HG03175 (cell line): ENCODE data around the gene MESD.

Experiments used
- ATAC-seq: cut with Tn5 transposase; IDR thresholded peaks from one replicate; pipeline ENCODE4 v1.9.1; 2021; ENCODE audit warnings: mild to moderate bottlenecking, moderate library complexity; ENCODE audit not compliant: unreplicated experiment

MESD gene

DNA sequence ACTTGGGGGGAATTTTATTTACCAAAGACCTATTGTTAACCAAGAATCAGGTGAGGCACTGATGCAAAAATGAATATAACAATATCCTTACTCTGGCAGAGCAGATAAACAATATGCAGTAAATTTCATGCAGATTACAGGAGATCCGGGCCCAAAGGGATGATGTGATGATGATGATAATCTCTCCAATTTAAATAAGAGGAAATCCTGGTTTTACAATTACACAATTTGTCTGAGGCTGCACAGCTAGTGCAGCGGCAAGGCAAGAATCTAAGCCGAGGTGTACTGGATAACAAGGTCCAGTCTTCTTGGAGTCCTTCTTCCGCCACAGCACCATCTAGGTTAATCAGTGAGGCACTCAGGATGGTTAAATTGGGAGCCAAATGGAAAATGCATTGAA, 2.4 kb upstream of the MESD start:
- no peak for ATAC-seq

DNA sequence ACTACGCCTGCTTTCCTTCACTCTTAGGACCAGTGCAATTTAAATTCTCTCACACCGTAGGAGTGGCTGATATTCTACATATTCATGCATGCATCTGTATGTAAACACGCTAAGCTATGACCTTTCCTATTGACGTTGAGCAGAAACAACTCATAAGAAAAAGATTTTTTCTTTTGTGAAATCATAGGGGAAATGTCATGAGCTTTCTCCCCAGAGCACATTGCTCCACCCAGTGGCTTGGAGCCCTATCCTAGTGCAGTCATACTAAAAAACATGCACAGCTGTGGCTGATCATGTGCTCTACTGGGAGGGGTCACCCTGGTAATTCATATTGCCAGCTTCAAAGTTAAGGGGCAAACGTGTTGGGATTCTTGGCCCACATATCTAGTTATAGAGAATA, 1.8 kb upstream of the MESD start:
- ATAC-seq: no peak

DNA sequence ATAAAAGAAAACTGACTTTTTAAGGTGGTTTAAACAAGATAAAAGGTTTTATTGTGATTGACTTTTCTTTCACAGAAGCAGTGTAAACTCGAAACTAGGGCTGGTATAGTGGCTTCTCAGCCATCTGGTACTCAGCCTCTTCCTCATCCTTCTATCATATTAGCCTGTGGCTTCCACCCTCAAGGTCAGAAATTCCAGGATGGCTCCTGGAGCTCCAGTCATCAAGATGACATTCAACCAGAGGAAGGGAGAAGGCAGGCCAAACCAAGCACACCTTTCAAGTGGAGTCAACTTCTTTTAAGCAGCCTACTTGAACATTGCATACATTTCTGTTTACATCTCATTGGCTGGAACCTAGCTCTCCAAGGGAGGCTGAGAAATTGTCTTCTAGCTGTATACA, 1.3 kb upstream of the MESD start:
- no peak for ATAC-seq

DNA sequence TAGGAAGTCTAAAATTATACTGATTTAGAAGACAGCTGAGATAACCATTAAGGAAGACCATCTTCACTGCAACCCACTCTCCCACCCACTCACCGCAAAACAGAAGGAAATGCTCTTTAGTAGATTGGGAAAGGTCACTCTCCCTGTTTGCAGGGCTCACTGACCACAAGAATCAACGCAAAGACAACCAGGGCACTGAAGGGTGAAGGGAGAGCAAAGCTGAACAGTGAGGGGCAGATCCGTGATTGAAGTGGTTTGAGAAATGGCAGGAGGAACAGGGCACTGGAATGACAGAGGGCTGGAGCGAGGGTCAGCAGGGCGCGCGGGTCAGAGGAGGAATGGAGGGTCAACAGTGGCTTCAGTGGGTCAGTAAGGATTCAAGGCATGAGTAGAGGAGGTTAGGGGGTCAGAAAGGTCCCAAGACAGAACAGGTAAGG, 520 bp downstream of the MESD start:
- no peak for ATAC-seq

DNA sequence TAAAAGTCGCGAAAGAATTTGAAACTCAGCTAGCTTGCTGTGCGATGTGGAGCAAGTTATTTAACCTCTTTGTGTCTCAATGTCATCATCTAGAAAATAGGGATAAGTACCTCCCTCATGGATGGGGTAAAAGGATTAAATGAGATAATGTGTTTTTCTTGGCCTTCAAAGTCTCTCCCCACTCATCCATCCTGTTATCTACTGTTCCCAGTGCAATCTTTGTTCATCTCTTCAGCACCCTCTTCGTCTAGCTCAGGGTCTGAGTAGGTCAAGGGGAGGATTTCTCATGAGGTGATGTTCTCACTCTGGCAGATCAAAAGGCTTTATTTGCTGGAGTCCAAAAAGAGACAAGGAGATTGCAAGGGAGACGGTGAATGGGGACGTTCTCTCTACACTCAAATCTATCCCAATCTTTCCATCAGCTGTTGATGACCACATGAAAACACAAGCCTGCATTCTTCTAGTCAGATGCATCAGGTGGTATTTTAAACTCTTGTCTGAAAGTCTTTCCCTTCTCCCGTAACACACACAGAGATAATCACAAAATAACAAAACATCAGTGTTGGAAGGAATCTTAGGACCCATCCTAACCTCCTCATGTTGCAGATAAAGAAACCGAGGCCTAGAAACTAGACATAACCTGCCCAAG, 1.3 kb downstream of the MESD start:
- no peak for ATAC-seq

DNA sequence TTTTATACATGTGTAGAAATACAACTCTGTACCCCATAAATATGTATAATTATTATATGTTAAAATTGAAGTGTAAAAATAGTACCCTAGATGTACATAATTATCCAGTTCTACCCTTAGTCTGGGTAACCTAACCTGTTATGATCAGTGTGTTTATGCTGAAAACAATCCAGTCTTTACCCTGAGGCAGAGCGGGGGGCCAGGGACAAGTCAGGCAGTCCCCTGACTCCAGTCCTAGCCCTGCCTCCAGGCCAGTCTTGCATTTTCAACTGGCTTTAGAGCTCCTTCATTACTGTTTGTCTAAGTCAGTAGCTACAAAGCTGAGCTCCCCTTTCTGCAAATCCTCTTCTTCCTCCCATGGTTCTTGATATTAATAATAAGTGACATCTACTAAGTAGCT, 3.1 kb downstream of the MESD start:
- no peak for ATAC-seq

DNA sequence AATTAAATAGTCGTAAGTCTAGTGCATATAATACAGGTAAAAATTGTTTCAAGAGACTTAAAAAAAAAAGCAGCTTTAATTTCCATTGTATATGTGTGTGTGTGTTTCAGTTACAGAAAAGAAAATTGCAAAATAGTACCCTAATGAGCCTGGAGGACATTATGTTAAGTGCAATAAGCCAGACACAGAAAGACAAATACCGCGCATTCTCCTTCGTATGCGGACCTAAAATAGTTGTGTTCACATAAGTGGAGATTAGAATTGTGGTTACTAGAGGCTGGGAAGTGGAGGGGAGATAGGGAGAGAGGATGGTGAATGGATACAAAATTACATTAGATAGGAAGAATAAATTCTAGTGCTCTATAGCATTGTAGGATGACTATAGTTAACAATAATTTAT, 3.6 kb downstream of the MESD start:
- ATAC-seq: no peak

DNA sequence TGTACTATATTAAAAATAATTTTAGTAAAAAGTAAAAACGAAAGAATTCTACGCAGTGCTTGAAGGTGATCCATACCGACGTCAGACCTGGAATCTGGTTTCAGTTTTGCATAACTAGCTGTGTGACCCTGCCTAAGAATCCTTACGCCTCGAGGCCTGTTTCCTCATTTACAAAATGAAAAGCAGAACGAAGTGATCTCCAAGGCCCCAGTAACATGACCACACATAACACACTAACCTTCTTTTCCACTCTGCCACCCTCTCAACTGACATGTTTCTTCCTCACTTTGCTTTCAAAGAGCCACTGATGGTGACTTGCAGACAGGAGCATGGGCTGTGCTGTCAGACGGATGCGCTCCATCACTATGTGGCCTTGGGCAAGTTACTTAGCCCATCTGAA, 4.8 kb downstream of the MESD start:
- ATAC-seq: no peak

DNA sequence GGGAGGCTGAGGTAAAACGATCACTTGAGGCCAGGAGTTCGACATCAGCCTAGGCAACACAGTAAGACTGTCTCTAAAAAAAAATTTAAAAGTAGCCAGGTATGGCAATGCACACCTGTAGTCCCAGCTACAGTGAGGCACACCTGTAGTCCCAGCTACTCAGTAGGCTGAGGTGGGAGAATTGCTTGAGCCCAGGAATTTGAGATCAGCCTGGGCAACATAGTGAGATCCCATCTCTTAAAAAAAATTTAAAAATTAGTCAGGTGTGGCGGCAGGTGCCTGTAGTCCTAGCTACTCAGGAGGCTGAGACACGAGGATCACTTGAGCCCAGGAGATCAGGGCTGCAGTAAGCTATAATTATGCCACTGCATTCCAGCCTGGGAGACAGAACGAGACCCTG, 6.8 kb downstream of the MESD start:
- no peak for ATAC-seq

DNA sequence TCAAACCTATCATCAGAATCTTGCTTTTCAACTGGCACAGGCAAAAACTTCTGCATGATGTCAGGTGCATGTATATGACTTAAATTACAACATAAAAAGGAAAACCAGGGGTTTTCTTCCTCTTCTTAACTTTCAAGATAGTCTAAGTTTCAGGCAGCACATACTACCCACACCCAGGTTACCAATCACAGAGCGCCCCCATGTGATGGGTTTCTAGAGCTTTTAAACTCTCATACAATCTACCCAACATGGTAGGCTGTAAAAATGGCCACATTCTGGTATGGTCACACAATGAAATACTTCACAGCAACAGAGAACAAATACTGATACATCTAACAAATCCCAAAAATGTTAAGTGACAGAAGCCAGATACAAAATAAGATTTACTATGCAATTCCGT, 7.4 kb downstream of the MESD start:
- no peak for ATAC-seq

DNA sequence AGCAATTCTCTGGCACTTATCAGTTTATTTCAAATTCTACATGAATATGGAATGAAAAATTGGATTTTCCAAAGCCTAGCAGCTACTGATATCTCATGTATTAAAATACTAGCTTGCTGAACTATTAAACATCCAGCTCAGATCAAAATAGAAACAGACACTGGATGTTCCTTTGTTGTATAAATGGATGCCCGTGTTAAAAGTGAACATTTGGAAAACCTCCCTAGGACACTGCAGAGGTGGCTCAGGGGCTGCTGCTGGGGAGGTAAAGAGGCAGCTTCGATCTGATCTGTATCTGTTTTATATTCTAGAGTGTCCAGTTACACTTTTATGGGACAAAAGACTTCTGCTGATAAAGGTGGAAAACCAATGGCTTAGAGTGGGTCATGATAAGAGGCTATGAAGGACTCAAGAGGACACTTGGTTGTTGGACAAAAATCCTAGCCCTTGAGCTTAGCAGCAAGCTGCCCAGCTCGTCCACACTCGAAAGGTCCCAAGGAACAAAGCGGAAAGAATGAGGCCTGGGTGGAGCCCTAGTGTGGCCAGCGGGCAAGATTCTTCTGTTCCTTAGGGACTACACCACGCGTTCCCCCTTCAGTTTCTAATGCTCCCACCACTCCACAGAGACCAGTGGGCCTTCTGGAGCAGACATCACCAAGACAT, 9.9 kb downstream of the MESD start:
- no peak for ATAC-seq

DNA sequence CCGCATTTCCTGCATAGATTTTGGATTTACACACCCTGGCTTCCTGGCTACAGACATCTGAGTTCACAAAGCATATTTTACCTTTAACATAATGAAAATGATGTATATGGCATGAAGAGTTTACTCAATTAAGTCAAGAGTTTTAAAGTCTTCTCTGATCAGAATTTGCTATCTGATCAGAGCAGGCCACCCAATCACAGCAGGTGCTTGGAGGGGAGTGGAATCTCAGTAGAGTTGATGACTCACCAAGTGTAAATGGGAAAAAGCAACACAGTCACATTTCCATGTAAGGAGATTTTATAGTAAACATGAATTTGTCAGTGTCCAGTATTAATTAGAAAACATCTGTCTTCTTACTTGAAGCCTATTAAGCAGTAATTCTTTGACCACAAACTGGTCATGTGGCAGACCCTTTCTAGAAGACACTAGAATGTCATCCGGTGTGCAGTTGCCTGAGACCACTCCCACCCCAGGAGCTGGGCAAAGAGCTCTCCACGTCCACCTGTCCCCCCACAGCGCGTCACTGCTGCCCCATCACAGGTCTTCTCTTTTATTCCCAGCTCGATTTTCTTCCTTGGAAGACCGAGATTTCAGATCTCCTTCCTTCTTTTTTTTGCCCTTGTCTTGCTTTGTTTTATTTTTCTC, 10.8 kb downstream of the MESD start:
- no peak for ATAC-seq

DNA sequence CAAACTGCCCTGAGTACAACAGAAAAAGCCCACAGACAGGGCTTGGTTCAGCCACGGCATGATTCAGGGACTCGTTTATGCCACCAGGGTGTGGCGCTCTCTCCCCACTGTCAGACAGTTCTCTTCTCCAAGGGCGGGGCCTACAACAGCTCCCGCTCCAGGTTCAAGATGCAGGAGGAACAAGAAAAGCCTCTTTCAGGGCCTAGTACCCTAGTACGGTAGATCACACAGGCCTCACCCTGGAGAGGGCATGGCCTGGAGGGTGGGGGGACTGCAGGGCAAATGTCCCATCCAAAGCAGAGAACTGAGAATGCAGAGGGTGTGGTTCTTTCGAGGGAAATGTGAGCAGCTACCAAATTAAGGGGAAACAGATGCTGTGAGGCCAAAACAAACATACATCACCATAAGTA, 12.0 kb downstream of the MESD start:
- ATAC-seq: peak; percentile 57

DNA sequence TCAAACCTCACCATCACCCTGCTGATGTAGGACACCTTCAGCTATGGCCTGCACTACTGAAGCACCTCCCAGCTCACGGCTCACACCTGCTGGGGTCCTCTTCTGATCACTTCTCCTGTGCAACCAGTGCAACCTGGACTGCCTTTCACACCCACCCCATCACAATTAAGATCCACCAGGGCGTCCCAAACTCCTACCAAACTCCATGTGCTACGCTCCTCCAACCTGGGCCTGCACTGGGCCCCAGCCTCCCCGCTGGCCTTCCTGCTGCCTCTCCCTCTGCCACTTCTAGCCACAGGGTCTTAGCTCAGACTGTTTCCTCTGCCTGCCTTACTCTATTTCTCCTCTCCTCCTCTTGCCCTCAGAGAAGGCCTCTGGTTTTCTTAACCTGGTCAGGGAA, 12.8 kb downstream of the MESD start:
- ATAC-seq: no peak

DNA sequence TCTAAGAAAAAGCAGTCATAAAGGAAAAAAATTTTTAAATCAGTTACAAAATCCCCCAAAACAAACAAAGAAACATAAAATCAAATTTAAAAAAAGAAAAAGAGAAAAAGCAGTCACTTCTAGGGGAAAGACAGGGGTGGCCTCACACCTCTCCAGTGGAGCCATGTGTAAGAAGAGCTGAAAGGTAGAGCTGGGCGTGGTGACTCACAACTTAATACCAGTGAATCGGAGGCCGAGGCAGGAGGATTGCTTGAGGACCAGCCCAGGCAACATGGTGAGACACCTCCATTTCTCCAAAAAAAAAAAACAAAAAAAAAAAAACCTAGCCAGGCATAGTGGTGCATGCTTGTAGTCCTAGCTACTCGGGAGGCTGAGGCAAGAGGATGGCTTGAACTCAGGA, 14.7 kb downstream of the MESD start:
- ATAC-seq: no peak

DNA sequence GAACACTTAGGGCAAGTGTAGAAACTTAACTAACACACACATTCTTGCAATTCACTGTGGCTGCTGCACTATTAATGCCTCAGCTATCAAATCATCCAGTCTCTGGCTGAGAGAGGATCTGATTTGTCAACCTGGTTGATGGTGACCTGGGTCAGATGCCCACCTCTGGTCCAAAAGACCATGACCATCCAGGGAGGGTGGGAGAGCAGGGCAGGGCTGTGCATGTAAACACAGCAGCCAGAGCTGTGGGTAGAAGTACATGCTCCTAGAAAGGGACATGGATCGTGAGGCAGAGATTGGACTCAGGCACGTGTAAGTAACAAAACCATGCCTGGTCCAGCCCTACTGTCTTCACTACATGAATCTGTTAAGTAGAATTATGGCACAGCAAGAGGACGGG, 17.3 kb downstream of the MESD start:
- no peak for ATAC-seq

DNA sequence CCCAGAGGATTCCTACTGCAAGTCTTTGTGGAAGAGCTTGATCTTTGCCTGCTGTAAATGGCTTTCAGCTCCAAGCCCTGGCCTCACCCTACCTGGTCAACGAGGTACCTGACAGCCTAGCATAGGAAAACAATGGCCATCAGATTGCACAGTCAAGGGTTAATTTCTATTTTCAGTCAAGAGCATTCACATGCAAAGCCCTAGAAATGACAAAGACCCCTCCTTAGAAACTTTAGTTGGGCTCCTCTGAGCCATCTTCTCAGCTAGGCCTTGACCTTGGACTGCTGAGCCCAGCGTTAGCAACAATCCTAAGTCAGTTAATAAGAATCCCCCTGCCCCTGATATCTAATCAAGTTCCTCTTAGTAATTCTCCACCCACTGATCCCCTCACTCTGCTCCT, 18.5 kb downstream of the MESD start:
- ATAC-seq: no peak

DNA sequence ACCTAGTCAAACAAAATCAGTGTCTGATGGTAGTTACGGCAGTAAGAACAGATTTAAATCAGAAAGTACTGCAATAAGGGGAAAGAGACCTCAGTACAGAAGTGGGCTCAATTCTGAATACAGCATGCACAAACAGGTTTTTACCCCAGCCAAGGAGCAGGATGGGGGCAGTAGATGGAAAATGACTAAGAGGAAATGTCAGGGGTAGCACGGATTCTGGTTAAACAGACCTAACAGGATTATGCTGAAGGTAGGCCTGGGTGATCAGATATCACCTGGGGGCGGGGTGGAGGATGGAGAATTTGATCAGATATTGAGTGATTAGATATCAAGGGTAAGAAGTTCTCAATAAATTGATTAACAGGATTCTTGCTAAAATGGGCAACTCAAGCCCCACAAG, 19.0 kb downstream of the MESD start:
- ATAC-seq: no peak

DNA sequence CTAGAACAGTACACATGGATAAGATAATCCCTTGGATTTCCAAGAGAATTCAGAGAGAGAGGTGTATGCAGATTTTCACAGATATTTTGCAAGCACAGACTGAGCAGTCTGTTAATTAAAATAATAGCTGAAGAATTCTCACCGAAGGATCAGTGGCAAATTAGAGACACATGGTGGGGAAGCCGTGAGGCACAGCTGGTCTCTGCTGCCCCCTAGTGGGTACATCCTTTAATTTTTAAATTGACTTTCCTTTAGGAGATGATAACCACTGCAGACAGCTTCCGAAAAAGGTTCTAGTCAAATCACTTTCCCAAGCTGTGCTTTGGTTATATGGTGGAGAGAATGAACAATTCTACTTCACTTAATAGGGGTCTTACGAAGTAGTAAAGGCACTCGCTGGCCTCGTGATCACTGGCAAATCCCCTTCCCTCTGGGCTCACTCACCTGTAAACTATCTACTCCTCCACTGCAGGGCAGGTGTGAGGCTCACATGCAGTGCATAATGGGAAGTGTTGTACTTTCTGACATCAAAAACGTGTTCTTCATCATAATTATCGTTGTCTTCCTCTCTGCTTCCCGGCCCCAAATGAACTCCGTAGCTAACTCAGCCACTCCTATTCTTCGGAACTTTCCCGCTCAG, 19.5 kb downstream of the MESD start:
- ATAC-seq: peak; percentile 67

DNA sequence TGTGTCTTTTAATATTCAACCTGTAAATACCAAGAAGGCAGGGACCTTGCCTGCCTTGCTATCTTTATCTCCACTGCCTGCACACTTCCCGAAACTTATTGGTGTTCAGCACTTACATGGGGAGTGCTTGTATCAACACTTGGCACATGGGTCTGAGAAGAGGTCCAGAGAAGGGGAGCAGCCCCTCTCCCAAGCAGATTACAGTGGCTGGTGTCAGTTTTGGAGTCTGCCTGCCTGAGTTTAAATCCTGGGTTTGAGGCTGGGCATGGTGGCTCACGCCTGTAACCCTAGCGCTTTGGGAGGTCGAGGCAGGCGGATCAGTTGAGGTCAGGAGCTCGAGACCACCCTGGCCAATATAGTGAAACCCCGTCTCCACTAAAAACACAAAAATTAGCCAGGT, 20.3 kb downstream of the MESD start:
- ATAC-seq: no peak

DNA sequence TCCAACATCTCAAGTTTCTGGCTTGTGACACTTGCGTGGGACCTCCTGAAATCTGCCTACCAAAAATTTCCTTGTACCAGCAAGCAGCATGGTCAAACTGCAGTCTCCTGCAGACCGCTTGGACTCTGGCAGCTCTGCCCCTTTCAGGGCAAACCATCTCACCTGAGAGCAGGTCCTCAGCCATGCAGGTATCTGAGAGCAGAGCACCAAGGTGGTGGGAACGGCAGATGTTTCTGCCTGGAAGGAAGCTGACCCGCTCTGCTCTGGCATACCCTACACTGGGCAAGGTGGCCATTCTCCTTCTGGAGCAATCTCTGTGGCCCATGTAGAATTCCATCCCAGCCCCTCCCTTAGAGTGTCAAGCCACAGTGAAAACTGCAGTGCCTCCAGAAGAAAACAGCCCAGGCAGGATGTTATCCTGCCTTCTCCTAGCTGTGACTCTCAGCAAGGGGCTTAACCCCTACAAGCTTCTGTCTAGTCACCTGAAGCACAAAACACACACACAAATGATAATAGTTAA, 21.6 kb downstream of the MESD start:
- no peak for ATAC-seq

DNA sequence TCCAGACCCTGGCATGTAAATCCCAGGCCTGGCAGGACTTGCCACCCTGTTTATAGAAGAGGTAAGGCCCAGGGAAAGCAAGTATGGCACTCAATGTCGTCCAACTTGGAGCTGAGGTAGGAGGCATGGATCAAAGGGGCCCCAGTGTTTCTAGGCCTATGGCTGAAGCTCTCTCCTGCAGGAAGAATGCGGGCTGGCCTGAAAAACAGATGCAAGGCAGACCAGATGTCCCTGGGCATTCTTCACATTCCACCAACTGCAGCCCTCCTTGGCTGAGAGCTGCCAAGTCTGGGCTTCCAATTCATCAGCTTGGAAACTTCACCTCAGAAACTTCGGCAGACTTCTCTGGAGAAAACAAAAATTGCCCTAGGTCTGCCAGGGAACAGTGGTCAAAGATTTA, 22.2 kb downstream of the MESD start:
- no peak for ATAC-seq
